GM12878 (cell line): ENCODE measurements around the gene TARBP1.
"Not testable (repeated sequence)": the region's sequence is repeated elsewhere in the genome, so short reads cannot be mapped to it uniquely, and the experiment has no call there.

Experiments used
- BRCA1 ChIP-seq: IDR thresholded peaks from 2 replicates; pipeline ENCODE4 v1.6.1; 2011; ENCODE audit warnings: low read depth, low read length, improper control_type of control experiment
- CHD2 ChIP-seq: IDR thresholded peaks from 2 replicates; pipeline ENCODE4 v1.6.1; 2011; ENCODE audit warnings: low read depth, low read length, improper control_type of control experiment, borderline replicate concordance
- CREB1 ChIP-seq: IDR thresholded peaks from 2 replicates; pipeline ENCODE4 v1.6.1; 2012; ENCODE audit warnings: low read depth, mild to moderate bottlenecking, inconsistent platforms
- CTCF ChIP-seq, 3 experiments: IDR thresholded peaks in 2 of 3; conservative IDR thresholded peaks in 1 of 3; 2 replicates each; pipeline ENCODE4 v1.5.1; 2011; ENCODE audit warnings: low read depth in 3 of 3, low read length in 3 of 3, mild to moderate bottlenecking in 3 of 3, control low read depth in 2 of 3, moderate library complexity in 2 of 3, inconsistent platforms in 1 of 3, mixed read lengths in 1 of 3; ENCODE audit not compliant: control insufficient read depth in 2 of 3, insufficient read depth in 1 of 3; ENCODE audit errors: extremely low read depth in 1 of 3
- EZH2 ChIP-seq: IDR thresholded peaks from 2 replicates; pipeline ENCODE4 v1.6.1; 2012; ENCODE audit warnings: low read depth, mild to moderate bottlenecking, control low read depth, inconsistent platforms, low read length, borderline replicate concordance; ENCODE audit not compliant: control insufficient read depth
- HDAC6 ChIP-seq: fragments of 200-600 bp; sonication (generic); IDR thresholded peaks from one replicate; pipeline ENCODE4 v1.8.0; 2017; ENCODE audit warnings: antibody characterized with exemption; ENCODE audit not compliant: unreplicated experiment
- JUND ChIP-seq: IDR thresholded peaks from 2 replicates; pipeline ENCODE4 v1.6.1; 2012; ENCODE audit warnings: low read depth, mild to moderate bottlenecking, low read length, improper control_type of control experiment, moderate library complexity
- NFXL1 ChIP-seq: fragments of 450-650 bp; IDR thresholded peaks from 2 replicates; pipeline ENCODE4 v1.6.1; 2017; ENCODE audit warnings: antibody characterized with exemption, mild to moderate bottlenecking, borderline replicate concordance
- POLR2A ChIP-seq: IDR thresholded peaks from 2 replicates; pipeline ENCODE4 v1.6.1; 2011; ENCODE audit warnings: low read depth, mild to moderate bottlenecking, low read length
- POLR2AphosphoS5 ChIP-seq: IDR thresholded peaks from 2 replicates; pipeline ENCODE4 v1.6.1; 2011; ENCODE audit warnings: mild to moderate bottlenecking, low read length, inconsistent platforms
- TAF1 ChIP-seq: IDR thresholded peaks from 2 replicates; pipeline ENCODE4 v1.6.1; 2011; ENCODE audit warnings: mild to moderate bottlenecking, low read depth, low read length, borderline replicate concordance
- YY1 ChIP-seq: IDR thresholded peaks from 2 replicates; pipeline ENCODE4 v1.6.1; 2011; ENCODE audit warnings: low read depth, mild to moderate bottlenecking, low read length
- TF ChIP-seq, protein P1 (sequence below): fragments of 150-350 bp; IDR thresholded peaks from 2 replicates; pipeline ENCODE4 v1.6.1; 2016; ENCODE audit warnings: low read depth, low read length
- TF ChIP-seq, protein P2 (sequence below): IDR thresholded peaks from 2 replicates; pipeline ENCODE4 v1.6.1; 2012; ENCODE audit warnings: low read depth, low read length, improper control_type of control experiment

- TF ChIP-seq YY1; HDAC6; CREB1; TAF1; NFXL1; CTCF (IDR thresholded peaks at IDR 0.05 in 2 of 3, conservative IDR thresholded peaks at IDR 0.05 in 1 of 3; ENCODE audit: control insufficient read depth in 2 of 3, extremely low read depth in 1 of 3, insufficient read depth in 1 of 3, low read depth in 3 of 3, low read length in 3 of 3); JUND; EZH2; CHD2; POLR2AphosphoS5; BRCA1; POLR2A: not testable (repeated sequence)
- TF ChIP-seq, protein P1, sequence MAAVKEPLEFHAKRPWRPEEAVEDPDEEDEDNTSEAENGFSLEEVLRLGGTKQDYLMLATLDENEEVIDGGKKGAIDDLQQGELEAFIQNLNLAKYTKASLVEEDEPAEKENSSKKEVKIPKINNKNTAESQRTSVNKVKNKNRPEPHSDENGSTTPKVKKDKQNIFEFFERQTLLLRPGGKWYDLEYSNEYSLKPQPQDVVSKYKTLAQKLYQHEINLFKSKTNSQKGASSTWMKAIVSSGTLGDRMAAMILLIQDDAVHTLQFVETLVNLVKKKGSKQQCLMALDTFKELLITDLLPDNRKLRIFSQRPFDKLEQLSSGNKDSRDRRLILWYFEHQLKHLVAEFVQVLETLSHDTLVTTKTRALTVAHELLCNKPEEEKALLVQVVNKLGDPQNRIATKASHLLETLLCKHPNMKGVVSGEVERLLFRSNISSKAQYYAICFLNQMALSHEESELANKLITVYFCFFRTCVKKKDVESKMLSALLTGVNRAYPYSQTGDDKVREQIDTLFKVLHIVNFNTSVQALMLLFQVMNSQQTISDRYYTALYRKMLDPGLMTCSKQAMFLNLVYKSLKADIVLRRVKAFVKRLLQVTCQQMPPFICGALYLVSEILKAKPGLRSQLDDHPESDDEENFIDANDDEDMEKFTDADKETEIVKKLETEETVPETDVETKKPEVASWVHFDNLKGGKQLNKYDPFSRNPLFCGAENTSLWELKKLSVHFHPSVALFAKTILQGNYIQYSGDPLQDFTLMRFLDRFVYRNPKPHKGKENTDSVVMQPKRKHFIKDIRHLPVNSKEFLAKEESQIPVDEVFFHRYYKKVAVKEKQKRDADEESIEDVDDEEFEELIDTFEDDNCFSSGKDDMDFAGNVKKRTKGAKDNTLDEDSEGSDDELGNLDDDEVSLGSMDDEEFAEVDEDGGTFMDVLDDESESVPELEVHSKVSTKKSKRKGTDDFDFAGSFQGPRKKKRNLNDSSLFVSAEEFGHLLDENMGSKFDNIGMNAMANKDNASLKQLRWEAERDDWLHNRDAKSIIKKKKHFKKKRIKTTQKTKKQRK = not testable (repeated sequence)
- TF ChIP-seq, protein P2, sequence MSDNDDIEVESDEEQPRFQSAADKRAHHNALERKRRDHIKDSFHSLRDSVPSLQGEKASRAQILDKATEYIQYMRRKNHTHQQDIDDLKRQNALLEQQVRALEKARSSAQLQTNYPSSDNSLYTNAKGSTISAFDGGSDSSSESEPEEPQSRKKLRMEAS = not testable (repeated sequence)
Measured at GRCh38 chr1:234504251-234504650, 25.3 kb upstream of the TARBP1 start.
